ENCODE results near the gene CCPG1. TPM values are rescaled to one million over a fixed set of nuclear protein-coding genes. Genes with fewer than 3 reads are reported as not detected.

Gene CCPG1
- polyA plus RNA-seq, 1 of the 3 experiments (the other 2 are of a cell fraction): 10.5 TPM

DNA sequence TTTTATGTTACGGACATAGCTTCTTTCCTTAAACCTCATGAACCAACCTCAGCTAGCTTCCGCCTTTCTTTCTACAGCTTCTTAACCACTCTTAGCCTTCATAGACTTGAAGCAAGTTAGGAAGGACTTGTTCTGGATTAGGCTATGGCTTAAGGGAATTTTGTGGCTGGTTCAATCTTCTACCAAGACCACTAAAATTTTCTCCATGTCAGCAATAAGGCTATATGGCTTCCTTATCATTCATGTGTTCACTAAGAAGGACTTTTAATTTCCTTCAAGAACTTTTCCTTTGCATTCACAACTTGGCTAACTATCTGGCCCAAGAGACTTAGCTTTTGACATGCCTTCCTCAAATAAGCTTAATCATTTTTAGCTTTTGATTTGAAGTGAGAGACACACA, 24.5 kb downstream of the CCPG1 start:
- Histone ChIP-seq H3K4me2 (no peak overlapping the region), H2AFZ (ENCODE audit: low read depth) (no peak overlapping the region), H3K4me3 (ENCODE audit: low read depth in 2 of 2, low read length in 1 of 2) (no peak overlapping the region), H3K9me2 (no peaks in the 10 kb centered on the region), H3K79me2 (ENCODE audit: insufficient read depth) (no peaks in the 10 kb centered on the region), H3K27ac (ENCODE audit: low read depth in 2 of 2, low read length in 1 of 2) (no peak overlapping the region), H3K4me1 (ENCODE audit: control insufficient read depth in 1 of 2, insufficient read depth in 2 of 2, low read depth in 1 of 2, low read length in 1 of 2) (no peaks in the 10 kb centered on the region), H4K20me1 (ENCODE audit: insufficient read depth) (no peaks in the 10 kb centered on the region), H3K9me3 (no peaks in the 10 kb centered on the region), H3K36me3 (replicated peaks in 1 of 2; ENCODE audit: control insufficient read depth in 1 of 2, insufficient read depth in 2 of 2, low read length in 1 of 2) (peaks cover 2 to 24% of the 10 kb centered on the region in 2 experiments), H3K9ac (no peak overlapping the region), H3F3A (replicated peaks; ENCODE audit: insufficient read depth) (no peaks in the 10 kb centered on the region), H3K27me3 (ENCODE audit: insufficient read depth) (no peaks in the 10 kb centered on the region)
- 92% methylated on average over 2 of the region's 2 CpGs for WGBS (ENCODE audit: low lambda C conversion rate)
- TF ChIP-seq EP300 (IDR thresholded peaks at IDR 0.05; ENCODE audit: borderline replicate concordance in 1 of 2, low read depth in 1 of 2, low read length in 1 of 2): no peak
- TF ChIP-seq FOXM1 (IDR thresholded peaks at IDR 0.05; ENCODE audit: low read depth): no peak
- TF ChIP-seq SIN3A (IDR thresholded peaks at IDR 0.05; ENCODE audit: borderline replicate concordance, low read depth, low read length): no peak
- TF ChIP-seq, protein P1, sequence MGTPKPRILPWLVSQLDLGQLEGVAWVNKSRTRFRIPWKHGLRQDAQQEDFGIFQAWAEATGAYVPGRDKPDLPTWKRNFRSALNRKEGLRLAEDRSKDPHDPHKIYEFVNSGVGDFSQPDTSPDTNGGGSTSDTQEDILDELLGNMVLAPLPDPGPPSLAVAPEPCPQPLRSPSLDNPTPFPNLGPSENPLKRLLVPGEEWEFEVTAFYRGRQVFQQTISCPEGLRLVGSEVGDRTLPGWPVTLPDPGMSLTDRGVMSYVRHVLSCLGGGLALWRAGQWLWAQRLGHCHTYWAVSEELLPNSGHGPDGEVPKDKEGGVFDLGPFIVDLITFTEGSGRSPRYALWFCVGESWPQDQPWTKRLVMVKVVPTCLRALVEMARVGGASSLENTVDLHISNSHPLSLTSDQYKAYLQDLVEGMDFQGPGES (IDR thresholded peaks at IDR 0.05; ENCODE audit: low read depth, low read length): no peak
- TF ChIP-seq FOSL2 (IDR thresholded peaks at IDR 0.05; ENCODE audit: borderline replicate concordance, low read depth): no peak
- TF ChIP-seq MEF2A (IDR thresholded peaks at IDR 0.05; ENCODE audit: borderline replicate concordance, low read depth): no peak
- CTCF ChIA-PET: interaction anchor here (1.4 to 1.7 kb wide), 2 partner anchors 24 to 56 kb away, joined by 5 to 7 read pairs; no protein-coding TSS in a partner anchor
- POLR2A ChIA-PET: no interaction called here
- DNase-seq: no peak

DNA sequence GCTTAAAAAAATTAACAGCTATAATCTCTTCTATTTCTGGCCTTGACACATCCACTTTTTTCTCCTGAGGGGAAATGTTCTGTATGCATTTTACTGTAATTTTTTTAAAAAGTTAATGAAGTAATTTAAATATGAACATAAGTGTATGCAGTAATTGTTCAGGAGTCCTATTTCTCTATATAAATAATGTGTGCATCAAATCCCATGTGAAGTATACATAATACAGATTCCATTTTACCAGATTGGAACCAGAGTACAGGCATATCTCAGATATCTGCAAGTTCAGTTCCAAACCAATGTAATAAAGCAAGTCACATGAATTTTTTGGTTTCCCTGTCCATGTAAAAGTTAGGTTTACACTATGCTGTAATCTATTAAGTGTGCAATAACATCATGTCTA, 26.6 kb downstream of the CCPG1 start:
- Histone ChIP-seq H3K36me3 (replicated peaks in 1 of 2; ENCODE audit: control insufficient read depth in 1 of 2, insufficient read depth in 2 of 2, low read length in 1 of 2) (peaks cover 17 to 27% of the 10 kb centered on the region in 2 experiments), H3K4me3 (ENCODE audit: low read depth in 2 of 2, low read length in 1 of 2) (no peak overlapping the region), H3K79me2 (ENCODE audit: insufficient read depth) (no peaks in the 10 kb centered on the region), H3K9me2 (no peaks in the 10 kb centered on the region), H3K27me3 (ENCODE audit: insufficient read depth) (no peaks in the 10 kb centered on the region), H3K4me1 (ENCODE audit: control insufficient read depth in 1 of 2, insufficient read depth in 2 of 2, low read depth in 1 of 2, low read length in 1 of 2) (no peaks in the 10 kb centered on the region), H4K20me1 (ENCODE audit: insufficient read depth) (no peaks in the 10 kb centered on the region), H3K27ac (ENCODE audit: low read depth in 2 of 2, low read length in 1 of 2) (no peak overlapping the region), H3K4me2 (no peak overlapping the region), H3K9me3 (no peaks in the 10 kb centered on the region), H2AFZ (ENCODE audit: low read depth) (no peak overlapping the region), H3F3A (replicated peaks; ENCODE audit: insufficient read depth) (peaks cover 4% of the 10 kb centered on the region), H3K9ac (no peak overlapping the region)
- CTCF ChIA-PET: no interaction called here
- POLR2A ChIA-PET: no interaction called here
- TF ChIP-seq POLR2AphosphoS5 (IDR thresholded peaks at IDR 0.05; ENCODE audit: low read depth, low read length) (no peak), FOSL2 (IDR thresholded peaks at IDR 0.05; ENCODE audit: borderline replicate concordance, low read depth) (no peak), TCF12 (IDR thresholded peaks at IDR 0.05) (no peak), NRF1 (IDR thresholded peaks at IDR 0.05; ENCODE audit: low read depth, low read length) (no peak), RFX5 (IDR thresholded peaks at IDR 0.05; ENCODE audit: low read length) (no peak), FOXJ3 (CRISPR knock-in tag; IDR thresholded peaks at IDR 0.05) (no peak), NFIC (IDR thresholded peaks at IDR 0.05; ENCODE audit: borderline replicate concordance) (no peak), FOXM1 (IDR thresholded peaks at IDR 0.05; ENCODE audit: low read depth) (no peak), GATA2 (CRISPR knock-in tag; IDR thresholded peaks at IDR 0.05) (no peak), EZH2phosphoT487 (IDR thresholded peaks at IDR 0.05; ENCODE audit: borderline replicate concordance, low read depth) (no peak), RXRA (IDR thresholded peaks at IDR 0.05; ENCODE audit: borderline replicate concordance, low read depth) (no peak)
- TF ChIP-seq, protein P2, sequence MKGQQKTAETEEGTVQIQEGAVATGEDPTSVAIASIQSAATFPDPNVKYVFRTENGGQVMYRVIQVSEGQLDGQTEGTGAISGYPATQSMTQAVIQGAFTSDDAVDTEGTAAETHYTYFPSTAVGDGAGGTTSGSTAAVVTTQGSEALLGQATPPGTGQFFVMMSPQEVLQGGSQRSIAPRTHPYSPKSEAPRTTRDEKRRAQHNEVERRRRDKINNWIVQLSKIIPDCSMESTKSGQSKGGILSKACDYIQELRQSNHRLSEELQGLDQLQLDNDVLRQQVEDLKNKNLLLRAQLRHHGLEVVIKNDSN (IDR thresholded peaks at IDR 0.05; ENCODE audit: borderline replicate concordance, low read depth): no peak
- TF ChIP-seq, protein P1 (IDR thresholded peaks at IDR 0.05; ENCODE audit: low read depth, low read length): no peak
- TF ChIP-seq, protein P3, sequence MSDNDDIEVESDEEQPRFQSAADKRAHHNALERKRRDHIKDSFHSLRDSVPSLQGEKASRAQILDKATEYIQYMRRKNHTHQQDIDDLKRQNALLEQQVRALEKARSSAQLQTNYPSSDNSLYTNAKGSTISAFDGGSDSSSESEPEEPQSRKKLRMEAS (IDR thresholded peaks at IDR 0.05; ENCODE audit: low read depth): no peak
- TF ChIP-seq, protein P4, sequence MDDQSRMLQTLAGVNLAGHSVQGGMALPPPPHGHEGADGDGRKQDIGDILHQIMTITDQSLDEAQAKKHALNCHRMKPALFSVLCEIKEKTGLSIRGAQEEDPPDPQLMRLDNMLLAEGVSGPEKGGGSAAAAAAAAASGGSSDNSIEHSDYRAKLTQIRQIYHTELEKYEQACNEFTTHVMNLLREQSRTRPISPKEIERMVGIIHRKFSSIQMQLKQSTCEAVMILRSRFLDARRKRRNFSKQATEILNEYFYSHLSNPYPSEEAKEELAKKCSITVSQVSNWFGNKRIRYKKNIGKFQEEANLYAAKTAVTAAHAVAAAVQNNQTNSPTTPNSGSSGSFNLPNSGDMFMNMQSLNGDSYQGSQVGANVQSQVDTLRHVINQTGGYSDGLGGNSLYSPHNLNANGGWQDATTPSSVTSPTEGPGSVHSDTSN (IDR thresholded peaks at IDR 0.05): no peak
- TF ChIP-seq, protein P5, sequence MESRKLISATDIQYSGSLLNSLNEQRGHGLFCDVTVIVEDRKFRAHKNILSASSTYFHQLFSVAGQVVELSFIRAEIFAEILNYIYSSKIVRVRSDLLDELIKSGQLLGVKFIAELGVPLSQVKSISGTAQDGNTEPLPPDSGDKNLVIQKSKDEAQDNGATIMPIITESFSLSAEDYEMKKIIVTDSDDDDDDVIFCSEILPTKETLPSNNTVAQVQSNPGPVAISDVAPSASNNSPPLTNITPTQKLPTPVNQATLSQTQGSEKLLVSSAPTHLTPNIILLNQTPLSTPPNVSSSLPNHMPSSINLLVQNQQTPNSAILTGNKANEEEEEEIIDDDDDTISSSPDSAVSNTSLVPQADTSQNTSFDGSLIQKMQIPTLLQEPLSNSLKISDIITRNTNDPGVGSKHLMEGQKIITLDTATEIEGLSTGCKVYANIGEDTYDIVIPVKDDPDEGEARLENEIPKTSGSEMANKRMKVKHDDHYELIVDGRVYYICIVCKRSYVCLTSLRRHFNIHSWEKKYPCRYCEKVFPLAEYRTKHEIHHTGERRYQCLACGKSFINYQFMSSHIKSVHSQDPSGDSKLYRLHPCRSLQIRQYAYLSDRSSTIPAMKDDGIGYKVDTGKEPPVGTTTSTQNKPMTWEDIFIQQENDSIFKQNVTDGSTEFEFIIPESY (IDR thresholded peaks at IDR 0.05; ENCODE audit: borderline replicate concordance, low read depth): no peak
- no peak for DNase-seq
